B cell (primary cell): ENCODE results near the gene KRT74. TPM values are rescaled to one million over a fixed set of nuclear protein-coding genes. Genes with fewer than 3 reads are reported as not detected.

Experiments used
- ATAC-seq: fragments of 200-7000 bp; cut with Tn5 transposase; one replicate; pipeline ENCODE4 v1.10.0; 2021; ENCODE audit warnings: low read depth, mild to moderate bottlenecking, moderate number of reproducible peaks, moderate library complexity
- CTCF ChIA-PET: fragments of 350-600 bp; sonication (Branson Sonifier 250); formaldehyde crosslinking; loops from one replicate; lab custom pipeline; 2021; ENCODE audit warnings: antibody characterized with exemption, inconsistent platforms; lab: Charles Lee
- POLR2A ChIA-PET: fragments of 350-600 bp; sonication (Branson Sonifier 250); formaldehyde crosslinking; loops from one replicate; lab custom pipeline; 2021; ENCODE audit warnings: antibody characterized with exemption; lab: Charles Lee
- DNase-seq: peaks from one replicate; pipeline ENCODE4 v3.0.0; 2013
- H2AFZ ChIP-seq: 2 replicates; pipeline ENCODE4 v1.6.1; 2012; ENCODE audit warnings: mild to moderate bottlenecking, low read depth, low read length; ENCODE audit not compliant: insufficient read depth, poor library complexity, severe bottlenecking
- H3K27ac ChIP-seq, 2 donors: 1 replicate in 1 of 2; 2 replicates in 1 of 2; pipeline ENCODE4 v1.5.1; 2012 to 2013; ENCODE audit warnings: low read length in 2 of 2, mild to moderate bottlenecking in 2 of 2, moderate library complexity in 1 of 2
- H3K27me3 ChIP-seq, 4 experiments: fragments of 200-600 bp in 1 of 4; sonication (generic) in 1 of 4; replicated peaks in 1 of 4; 1 replicate in 2 of 4; 2 replicates in 2 of 4; pipeline versions ENCODE4 v1.6.1 to v1.7.0; 2013 to 2016; ENCODE audit warnings: low read length in 3 of 4, mild to moderate bottlenecking in 2 of 4, mixed read lengths in 1 of 4, moderate library complexity in 1 of 4; ENCODE audit not compliant: insufficient read depth in 4 of 4, control insufficient read depth in 3 of 4; ENCODE audit errors: control extremely low read depth in 1 of 4
- H3K36me3 ChIP-seq, 2 experiments: replicated peaks in 1 of 2; 1 replicate in 1 of 2; 2 replicates in 1 of 2; pipeline versions ENCODE4 v1.6.1 to v1.7.1; 2013; ENCODE audit warnings: low read length in 1 of 2; ENCODE audit not compliant: insufficient read depth in 2 of 2, control insufficient read depth in 1 of 2; ENCODE audit errors: control extremely low read depth in 1 of 2, extremely low read depth in 1 of 2
- H3K4me1 ChIP-seq, 2 donors: fragments of 200-600 bp in 1 of 2; sonication (generic) in 1 of 2; 1 replicate in 1 of 2; 2 replicates in 1 of 2; pipeline versions ENCODE4 v1.5.1 to v1.6.1; 2013 to 2017; ENCODE audit warnings: low read length in 2 of 2; ENCODE audit not compliant: control insufficient read depth in 2 of 2, insufficient read depth in 2 of 2
- H3K4me2 ChIP-seq: replicated peaks from 2 replicates; pipeline ENCODE3; 2012; ENCODE audit warnings: mild to moderate bottlenecking, low read depth, low read length; ENCODE audit not compliant: poor library complexity, severe bottlenecking
- H3K4me3 ChIP-seq, 5 experiments: fragments of 200-600 bp in 1 of 5; sonication (generic) in 1 of 5; 1 replicate in 3 of 5; 2 replicates in 2 of 5; pipeline versions ENCODE4 v1.5.1 to v1.7.0; 2011 to 2016; ENCODE audit warnings: low read length in 4 of 5, mild to moderate bottlenecking in 4 of 5, low read depth in 2 of 5, control low read depth in 1 of 5, moderate library complexity in 1 of 5; ENCODE audit not compliant: insufficient read depth in 1 of 5; ENCODE audit errors: control extremely low read depth in 1 of 5, extremely low read depth in 1 of 5
- H3K79me2 ChIP-seq: fragments of 200-600 bp; sonication (generic); one replicate; pipeline ENCODE4 v1.6.0; 2016; ENCODE audit warnings: low read length; ENCODE audit not compliant: control insufficient read depth, insufficient read depth
- H3K9ac ChIP-seq: fragments of 200-600 bp; sonication (generic); 2 replicates; pipeline ENCODE4 v1.6.1; 2017; ENCODE audit warnings: mild to moderate bottlenecking, low read length, moderate library complexity
- H3K9me3 ChIP-seq, 3 donors: one replicate each; pipeline versions ENCODE4 v1.6.1 to v1.7.1; 2013; ENCODE audit warnings: low read length in 2 of 3; ENCODE audit not compliant: control insufficient read depth in 2 of 3, insufficient read depth in 1 of 3; ENCODE audit errors: control extremely low read depth in 1 of 3
- H4K20me1 ChIP-seq: 2 replicates; pipeline ENCODE4 v1.6.0; 2012; ENCODE audit warnings: mild to moderate bottlenecking, low read length; ENCODE audit not compliant: insufficient read depth, control insufficient read depth, poor library complexity, severe bottlenecking
- H3K27ac Mint-ChIP-seq: one replicate; pipeline ENCODE4 v1.8.0; 2021; ENCODE audit warnings: mixed read lengths
- H3K27me3 Mint-ChIP-seq: one replicate; pipeline ENCODE4 v1.8.0; 2021; ENCODE audit warnings: mixed read lengths
- H3K4me1 Mint-ChIP-seq: one replicate; pipeline ENCODE4 v1.8.0; 2021; ENCODE audit warnings: mixed read lengths
- H3K4me3 Mint-ChIP-seq: one replicate; pipeline ENCODE4 v1.8.0; 2021; ENCODE audit warnings: mixed read lengths
- H3K9me3 Mint-ChIP-seq: one replicate; pipeline ENCODE4 v1.8.0; 2022; ENCODE audit warnings: mixed read lengths; ENCODE audit not compliant: insufficient read depth
- CTCF ChIP-seq: fragments of 200-600 bp; IDR thresholded peaks from one replicate; pipeline ENCODE4 v1.8.0; 2022; ENCODE audit warnings: antibody characterized with exemption, mild to moderate bottlenecking
- EZH2 ChIP-seq: IDR thresholded peaks from 2 replicates; pipeline ENCODE4 v1.6.1; 2012; ENCODE audit warnings: borderline replicate concordance, low read depth, mild to moderate bottlenecking, moderate library complexity, low read length; ENCODE audit not compliant: insufficient read depth, poor library complexity, severe bottlenecking
- WGBS: methylation state at CpG from one replicate; pipeline ENCODE4 v1.1.5; 2013; ENCODE audit warnings: missing lambda C conversion rate; ENCODE audit not compliant: insufficient coverage; 5-methylcytosine and 5-hydroxymethylcytosine counted together
- intact Hi-C: fragments of 100-400 bp; cut with micrococcal nuclease; formaldehyde crosslinking; loops from one replicate; pipeline ENCODE4 v1.10.0; 2022
- polyA plus RNA-seq: library from polyadenylated mRNA; depleted of rRNA; stranded (reverse); fragments of >200 nt; gene quantifications from 2 replicates; pipeline ENCODE4 v1.2.3, GENCODE V29; 2012
- total RNA-seq, 2 donors: library from RNA; stranded (reverse); fragments of 120-200 nt in 1 of 2; gene quantifications; 1 replicate in 1 of 2; 2 replicates in 1 of 2; pipeline versions ENCODE4 v1.2.3 to v1.2.4, GENCODE V29; 2013 to 2022

KRT74 gene
- total and polyA plus RNA-seq, 2 donors (not counting 1 experiment from before 2014, with no cell fraction given), result not detected

GRCh38 chr12:52580496-52580895 is 6.9 kb upstream of the KRT74 start:
- no peak overlapping the region for H3K4me3 ChIP-seq
- no peaks in the 10 kb centered on the region for H3K9me3 ChIP-seq
- DNase-seq, result no peak
- Mint-ChIP-seq H3K4me3 (no peak overlapping the region), H3K27me3 (peaks cover 12% of the 10 kb centered on the region), H3K9me3 (no peaks in the 10 kb centered on the region), H3K27ac (no peak overlapping the region), H3K4me1 (no peaks in the 10 kb centered on the region)
- no peak overlapping the region for H2AFZ ChIP-seq
- intact Hi-C loops, result loop anchor here (10.0 kb wide), 1 partner anchor 294 kb away; no protein-coding TSS in a partner anchor
- H3K27me3 ChIP-seq, result peaks cover 0 to 1% (median 0%) of the 10 kb centered on the region in 4 experiments
- no peak overlapping the region for H3K27ac ChIP-seq
- H3K79me2 ChIP-seq, result no peaks in the 10 kb centered on the region
- no peaks in the 10 kb centered on the region for H3K36me3 ChIP-seq
- H3K9ac ChIP-seq, result no peak overlapping the region
- TF ChIP-seq CTCF (no peak), EZH2 (no peak)
- no peaks in the 10 kb centered on the region for H4K20me1 ChIP-seq
- no CpG with 5 or more reads among the region's 1 CpG for WGBS
- CTCF ChIA-PET, result no interaction called here
- ATAC-seq, result no peak
- no peaks in the 10 kb centered on the region for H3K4me1 ChIP-seq
- no peak overlapping the region for H3K4me2 ChIP-seq
- POLR2A ChIA-PET, result interaction anchor here (0.6 kb wide), 1 partner anchor 305 kb away, joined by 3 read pairs; no protein-coding TSS in a partner anchor

DNA sequence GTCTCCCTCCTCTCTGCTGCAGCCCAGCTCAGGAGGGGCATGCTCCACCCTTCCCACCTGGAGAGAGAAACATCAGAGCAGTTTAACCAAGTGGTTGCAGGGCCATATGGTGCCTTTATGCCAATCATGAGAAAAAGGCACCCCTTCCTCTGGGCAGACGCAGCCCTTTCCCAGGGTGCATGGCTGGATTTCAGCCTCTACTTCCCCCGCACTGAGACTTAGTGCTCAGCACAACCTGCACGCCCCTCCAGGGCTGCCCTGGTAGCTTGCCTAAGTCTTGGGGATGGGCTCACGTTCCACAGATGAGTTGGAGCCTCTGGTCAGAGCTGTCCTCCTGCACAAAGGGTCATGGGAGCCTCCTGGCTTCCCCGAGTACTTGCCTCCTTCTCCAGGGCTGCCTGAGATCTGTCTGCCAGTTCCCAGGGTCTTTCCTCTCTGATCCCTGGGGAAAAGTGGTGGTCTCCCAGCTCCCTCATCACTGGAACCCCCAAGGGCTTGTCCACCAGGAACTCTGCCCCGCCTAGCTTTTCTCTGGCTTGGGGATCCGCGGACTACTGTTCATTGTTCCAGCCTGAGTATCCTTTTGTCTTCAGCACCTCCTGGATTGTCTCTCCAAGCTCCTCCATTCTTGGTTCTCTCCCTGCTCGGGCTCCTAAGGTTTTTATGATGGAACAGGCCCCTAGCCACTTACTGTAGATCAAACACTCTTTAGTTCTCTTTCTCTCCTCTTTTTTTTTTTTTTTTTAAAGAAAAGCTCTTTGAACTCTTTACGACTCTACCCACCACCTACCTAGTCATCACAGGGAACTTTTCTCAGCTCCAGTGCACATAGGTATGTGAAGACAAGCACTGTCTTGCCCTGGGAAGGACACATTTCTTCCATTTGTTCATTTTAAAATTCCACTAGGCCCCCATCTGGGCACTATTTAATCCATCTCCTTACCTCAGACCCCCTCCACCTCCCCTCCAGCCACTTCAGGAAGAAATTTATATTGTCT is 6.1 kb upstream of the KRT74 start:
- H3K27ac Mint-ChIP-seq, result no peak overlapping the region
- ChIA-PET POLR2A (interaction anchor here (0.6 kb wide), 1 partner anchor 306 kb away, joined by 3 read pairs; no protein-coding TSS in a partner anchor), CTCF (no interaction called here)
- Histone ChIP-seq H3K4me2 (no peak overlapping the region), H3K36me3 (no peaks in the 10 kb centered on the region), H3K9me3 (no peaks in the 10 kb centered on the region), H2AFZ (no peak overlapping the region), H3K27me3 (peaks cover 0 to 3% (median 0%) of the 10 kb centered on the region in 4 experiments), H4K20me1 (no peaks in the 10 kb centered on the region), H3K27ac (no peak overlapping the region), H3K79me2 (no peaks in the 10 kb centered on the region), H3K4me1 (no peaks in the 10 kb centered on the region), H3K4me3 (no peak overlapping the region), H3K9ac (no peak overlapping the region)
- ATAC-seq (no peak), DNase-seq (no peak)
- peaks cover 12% of the 10 kb centered on the region for H3K27me3 Mint-ChIP-seq
- H3K4me3 Mint-ChIP-seq, result no peak overlapping the region
- no peaks in the 10 kb centered on the region for H3K4me1 Mint-ChIP-seq
- intact Hi-C loops, result loop anchor here (10.0 kb wide), 1 partner anchor 295 kb away; no protein-coding TSS in a partner anchor
- WGBS, result 82% methylated on average over 10 of the region's 10 CpGs
- H3K9me3 Mint-ChIP-seq, result no peaks in the 10 kb centered on the region
- TF ChIP-seq EZH2 (no peak), CTCF (no peak)
